ENCODE data around the gene FAM83F. TPM values are rescaled to one million over a fixed set of nuclear protein-coding genes. Genes with fewer than 3 reads are reported as not detected.

FAM83F gene
- total and polyA plus RNA-seq, 10 of the 15 experiments (the other 5 are each of a cell fraction or from before 2014, with no cell fraction given): 0.01 to 0.05 (median 0.01) TPM; not detected in 7

DNA sequence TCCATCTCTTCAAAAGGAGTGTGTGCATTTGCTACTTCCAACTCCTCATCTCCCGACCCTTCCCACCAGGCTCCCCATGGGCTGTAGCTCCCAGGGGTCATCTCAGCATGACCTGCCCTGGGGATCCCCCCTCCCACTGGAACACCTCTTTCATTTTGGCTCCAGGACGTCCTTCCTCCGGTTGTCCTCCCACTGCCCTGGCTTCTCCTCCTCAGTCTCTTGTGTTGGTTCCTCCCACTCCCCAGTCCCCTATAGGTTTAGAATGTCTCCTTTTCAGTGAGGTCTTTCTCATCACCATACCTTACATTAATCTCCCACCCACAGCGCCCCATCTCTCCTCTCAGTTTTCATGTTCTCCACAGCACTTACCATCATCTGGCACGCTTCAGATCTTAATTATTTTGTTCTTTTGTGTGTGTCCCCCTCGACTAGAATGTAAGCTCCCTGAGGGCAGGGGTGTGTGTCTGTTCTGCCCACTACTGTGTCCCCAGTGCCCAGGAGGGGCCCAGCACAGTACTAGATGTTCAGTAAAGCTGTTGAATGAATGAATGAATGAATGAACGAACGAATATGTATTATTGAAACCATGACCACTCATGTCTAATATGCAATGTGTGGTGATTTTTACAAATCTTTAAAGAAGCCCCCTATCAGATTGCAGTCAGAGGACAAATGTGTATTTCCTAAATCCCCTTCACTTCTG lies 36.6 kb upstream of the FAM83F start:
- Histone ChIP-seq H3K27ac (ENCODE audit: control insufficient read depth, insufficient read depth) (no peak overlapping the region), H3K4me1 (ENCODE audit: control insufficient read depth, insufficient read depth, low read length) (peaks cover 54% of the 10 kb centered on the region), H3K36me3 (ENCODE audit: control insufficient read depth in 2 of 2, insufficient read depth in 2 of 2, low read length in 1 of 2) (peaks cover 27 to 43% of the 10 kb centered on the region in 2 experiments; a peak in 3 of 4 replicates), H3K9me3 (replicated peaks; ENCODE audit: control insufficient read depth, insufficient read depth, low read length) (peaks cover 2% of the 10 kb centered on the region; the same call in 2 of the 3 replicates), H3K27me3 (replicated peaks in 1 of 2; ENCODE audit: control insufficient read depth in 2 of 2, insufficient read depth in 2 of 2, low read length in 1 of 2) (no peaks in the 10 kb centered on the region), H3K4me2 (ENCODE audit: control insufficient read depth, insufficient read depth) (no peak overlapping the region), H3K79me2 (ENCODE audit: control insufficient read depth, insufficient read depth, low read length) (0 out of 2 replicates have a peak, but pooled peaks cover 2% of the 10 kb centered on the region), H3K4me3 (no peak overlapping the region), H4K20me1 (ENCODE audit: control insufficient read depth, insufficient read depth) (peaks cover 7% of the 10 kb centered on the region; the same call in 1 of the 2 replicates), H2AFZ (ENCODE audit: control insufficient read depth, low read depth, low read length) (no peak overlapping the region), H3K9ac (ENCODE audit: control insufficient read depth, insufficient read depth, low read length) (no peak overlapping the region)
- TF ChIP-seq BACH1 (IDR thresholded peaks at IDR 0.05; ENCODE audit: borderline replicate concordance) (no peak), BHLHE40 (IDR thresholded peaks at IDR 0.05; ENCODE audit: borderline replicate concordance in 1 of 2, low read depth in 2 of 2, low read length in 1 of 2) (no peak), NR2C2 (IDR thresholded peaks at IDR 0.05; ENCODE audit: borderline replicate concordance, control insufficient read depth, insufficient read length, low read depth) (no peak), CHD1 (IDR thresholded peaks at IDR 0.05; ENCODE audit: low read depth, low read length) (no peak), CBFB (IDR thresholded peaks at IDR 0.05; ENCODE audit: low read depth) (no peak), ZNF24 (IDR thresholded peaks at IDR 0.05) (peak; percentile 65; the same call in 1 of the 2 replicates)
- TF ChIP-seq, protein P1, sequence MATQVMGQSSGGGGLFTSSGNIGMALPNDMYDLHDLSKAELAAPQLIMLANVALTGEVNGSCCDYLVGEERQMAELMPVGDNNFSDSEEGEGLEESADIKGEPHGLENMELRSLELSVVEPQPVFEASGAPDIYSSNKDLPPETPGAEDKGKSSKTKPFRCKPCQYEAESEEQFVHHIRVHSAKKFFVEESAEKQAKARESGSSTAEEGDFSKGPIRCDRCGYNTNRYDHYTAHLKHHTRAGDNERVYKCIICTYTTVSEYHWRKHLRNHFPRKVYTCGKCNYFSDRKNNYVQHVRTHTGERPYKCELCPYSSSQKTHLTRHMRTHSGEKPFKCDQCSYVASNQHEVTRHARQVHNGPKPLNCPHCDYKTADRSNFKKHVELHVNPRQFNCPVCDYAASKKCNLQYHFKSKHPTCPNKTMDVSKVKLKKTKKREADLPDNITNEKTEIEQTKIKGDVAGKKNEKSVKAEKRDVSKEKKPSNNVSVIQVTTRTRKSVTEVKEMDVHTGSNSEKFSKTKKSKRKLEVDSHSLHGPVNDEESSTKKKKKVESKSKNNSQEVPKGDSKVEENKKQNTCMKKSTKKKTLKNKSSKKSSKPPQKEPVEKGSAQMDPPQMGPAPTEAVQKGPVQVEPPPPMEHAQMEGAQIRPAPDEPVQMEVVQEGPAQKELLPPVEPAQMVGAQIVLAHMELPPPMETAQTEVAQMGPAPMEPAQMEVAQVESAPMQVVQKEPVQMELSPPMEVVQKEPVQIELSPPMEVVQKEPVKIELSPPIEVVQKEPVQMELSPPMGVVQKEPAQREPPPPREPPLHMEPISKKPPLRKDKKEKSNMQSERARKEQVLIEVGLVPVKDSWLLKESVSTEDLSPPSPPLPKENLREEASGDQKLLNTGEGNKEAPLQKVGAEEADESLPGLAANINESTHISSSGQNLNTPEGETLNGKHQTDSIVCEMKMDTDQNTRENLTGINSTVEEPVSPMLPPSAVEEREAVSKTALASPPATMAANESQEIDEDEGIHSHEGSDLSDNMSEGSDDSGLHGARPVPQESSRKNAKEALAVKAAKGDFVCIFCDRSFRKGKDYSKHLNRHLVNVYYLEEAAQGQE (IDR thresholded peaks at IDR 0.05; ENCODE audit: low read depth, low read length): no peak
- in situ Hi-C loops (cut with MboI) (no loop called here), intact Hi-C loops (cut with micrococcal nuclease; ENCODE audit: unreplicated experiment) (no loop called here)
- POLR2A ChIA-PET: no interaction called here
- RAD21 ChIA-PET (ENCODE audit: unreplicated experiment): interaction anchor here (1.6 to 1.7 kb wide), 2 partner anchors 12 to 59 kb away, joined by 5 to 13 read pairs; no protein-coding TSS in a partner anchor
- 83% methylated on average over 8 of the region's 8 CpGs for WGBS (ENCODE audit: insufficient coverage, insufficient replicate concordance, low lambda C conversion rate, missing lambda C conversion rate)
- CTCF ChIA-PET: interaction anchor here (2.4 kb wide), 1 partner anchor 25 kb away, joined by 11 read pairs; no protein-coding TSS in a partner anchor
- ATAC-seq (no peak), FAIRE-seq (no peak), DNase-seq (ENCODE audit: low read depth, low spot score) (no peak)
- no TSS peak for BruUV-seq (replicated peaks)
- SMC1A ChIA-PET (ENCODE audit: uncharacterized antibody, unreplicated experiment): interaction anchor here (2.7 kb wide), 1 partner anchor 49 kb away, joined by 16 read pairs; no protein-coding TSS in a partner anchor

Data from GM12878 (cell line).